SHP77 treated with DMSO at 0.1 percent for 48 hours (cell line): ENCODE measurements around the gene RECQL5.

Experiments
- DNase-seq: peaks from one replicate; lab custom pipeline; 2025; lab: John Stamatoyannopoulos, UW

RECQL5 gene

DNA sequence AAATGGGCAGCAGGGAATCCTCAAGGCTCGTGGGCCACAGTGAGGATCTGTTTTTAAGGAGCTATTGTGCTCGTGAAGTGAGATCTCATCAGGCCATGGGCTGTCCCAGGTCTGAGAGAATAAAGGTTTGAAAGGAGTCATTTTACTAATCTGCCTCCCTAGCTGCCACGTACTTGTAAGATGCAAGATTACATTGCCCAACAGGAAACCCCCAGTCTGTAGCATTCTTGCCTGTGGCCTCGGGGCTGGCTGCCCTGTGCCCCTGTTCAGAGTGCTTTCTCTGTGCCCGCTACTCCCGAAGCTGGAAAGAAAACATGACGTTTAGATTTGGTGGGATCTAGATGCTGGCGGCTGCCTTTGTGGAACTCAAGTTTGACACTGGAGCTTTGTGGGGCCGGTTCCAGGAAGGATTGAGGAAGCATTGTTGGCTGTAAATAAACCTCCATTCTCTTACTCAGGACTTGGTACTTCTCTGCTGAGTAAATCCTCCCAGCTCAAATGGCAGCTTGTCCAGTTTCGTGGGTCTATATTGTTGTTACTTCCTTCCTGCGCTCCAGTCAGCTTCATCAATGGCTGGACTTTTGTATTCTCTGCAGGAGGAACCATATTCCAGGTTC is 21.4 kb upstream of the RECQL5 start:
- no peak for DNase-seq

DNA sequence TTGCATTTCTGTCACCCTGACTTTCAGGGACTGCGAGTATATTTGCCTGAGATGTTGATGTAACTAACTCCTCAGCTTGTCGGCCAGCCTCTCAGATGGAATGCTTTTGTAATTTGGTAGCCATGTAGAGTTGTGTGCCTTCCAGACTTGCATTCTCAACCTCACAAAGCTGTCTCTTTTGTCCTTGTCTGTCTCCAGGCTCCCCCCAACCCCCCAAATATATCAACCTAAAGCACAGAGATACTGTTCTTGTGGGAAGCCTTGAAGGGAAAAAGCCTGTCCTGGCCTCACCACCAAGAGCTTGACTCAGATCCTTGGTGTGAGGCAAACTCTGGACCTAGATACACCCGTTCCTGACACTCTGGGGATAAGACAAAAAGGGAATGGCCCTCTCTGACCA is 18.5 kb upstream of the RECQL5 start:
- DNase-seq: no peak

DNA sequence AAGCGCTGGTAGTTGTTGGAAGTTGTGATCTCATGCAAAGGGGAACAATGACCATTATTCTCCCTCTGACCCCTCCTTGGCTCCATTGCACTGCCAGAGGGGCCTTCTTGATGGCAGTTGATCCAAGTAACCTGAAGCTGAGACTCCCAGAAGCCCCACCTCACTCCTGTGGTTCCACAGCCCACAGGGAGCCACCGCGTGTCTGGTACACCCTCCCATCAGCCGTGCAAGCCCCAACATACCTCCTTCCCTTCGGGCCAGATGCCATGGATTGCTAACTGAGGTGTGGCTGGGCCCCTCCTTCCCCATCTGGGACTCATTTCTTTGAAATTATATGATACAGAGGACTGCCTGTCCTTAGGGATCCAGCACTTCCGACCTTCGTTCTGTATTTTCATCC is 18.0 kb upstream of the RECQL5 start:
- DNase-seq: no peak

DNA sequence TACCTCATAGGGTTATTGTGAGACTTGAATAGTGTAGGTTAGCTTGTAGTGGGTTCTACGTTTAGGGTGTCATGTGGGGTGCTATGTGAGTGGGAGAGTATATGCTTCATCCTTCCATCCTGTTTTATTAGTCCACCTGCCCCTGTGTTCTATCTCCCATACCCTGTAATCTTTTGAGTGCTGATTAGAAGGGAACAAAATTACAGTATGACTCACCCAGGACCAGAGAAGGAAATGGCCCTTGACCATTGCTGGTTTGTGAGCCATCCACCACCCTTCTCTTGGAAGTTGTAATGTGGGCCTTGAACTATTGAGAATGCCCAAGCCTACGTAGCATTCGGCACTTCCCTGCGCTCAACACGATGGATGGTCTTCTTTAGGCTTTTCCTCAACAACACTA is 17.3 kb upstream of the RECQL5 start:
- no peak for DNase-seq

DNA sequence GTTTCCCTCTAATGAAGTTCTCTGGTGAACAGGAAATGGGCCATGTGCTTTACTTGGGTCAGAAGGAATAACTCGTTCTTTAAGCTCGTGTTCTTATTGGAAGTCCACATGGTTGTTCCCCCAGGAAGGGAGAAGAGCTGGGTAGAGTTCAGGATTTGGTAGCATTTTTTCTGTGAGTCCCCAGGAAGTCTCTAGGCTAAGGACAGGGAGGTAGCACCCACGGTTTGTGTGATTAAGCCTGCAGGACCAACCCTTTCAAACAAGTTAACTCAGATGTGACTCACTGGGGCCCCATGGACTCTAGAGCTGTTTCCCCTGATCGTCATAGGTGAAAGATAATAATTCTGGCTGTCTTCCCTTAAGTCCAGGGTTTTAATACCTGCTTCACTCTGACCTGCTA is 16.6 kb upstream of the RECQL5 start:
- DNase-seq: no peak

DNA sequence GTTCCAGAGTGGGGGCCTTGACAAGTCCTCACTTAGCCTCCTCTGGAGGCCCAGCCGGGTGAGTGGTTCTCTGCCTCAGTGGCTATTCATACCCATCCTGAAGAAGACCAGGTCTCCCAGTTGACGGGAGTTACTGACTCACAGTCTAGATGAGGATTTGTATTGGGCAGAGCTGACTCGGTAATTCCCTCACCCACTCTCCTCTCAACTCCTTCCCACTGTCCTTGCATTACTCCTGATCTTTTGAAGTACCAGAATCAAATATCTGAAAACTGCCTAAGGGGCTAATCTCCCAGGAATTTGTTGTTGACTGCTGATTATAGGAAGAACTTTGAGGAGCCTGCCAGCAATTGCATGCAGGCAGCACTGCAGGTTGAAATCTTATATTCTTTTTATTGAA is 14.3 kb upstream of the RECQL5 start:
- no peak for DNase-seq

DNA sequence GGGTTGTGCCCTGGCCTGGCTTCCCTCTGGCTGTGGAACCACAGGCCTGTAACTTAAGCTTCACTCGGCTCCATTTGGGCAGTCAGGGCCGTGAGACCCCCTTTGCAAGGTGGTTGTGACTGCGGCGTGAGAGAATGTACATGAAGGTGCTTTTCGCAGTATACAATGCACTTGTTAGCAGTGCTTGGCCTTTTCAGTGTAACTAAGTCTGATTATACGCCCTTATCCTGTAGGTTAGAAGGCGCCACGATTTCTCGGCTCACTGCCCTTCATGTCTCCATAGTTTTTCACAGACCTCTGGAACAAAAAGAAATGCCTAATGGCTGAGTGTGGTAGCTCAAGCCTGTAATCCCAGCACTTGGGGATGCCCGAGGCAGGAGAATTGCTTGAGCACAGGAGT is 13.5 kb upstream of the RECQL5 start:
- no peak for DNase-seq

DNA sequence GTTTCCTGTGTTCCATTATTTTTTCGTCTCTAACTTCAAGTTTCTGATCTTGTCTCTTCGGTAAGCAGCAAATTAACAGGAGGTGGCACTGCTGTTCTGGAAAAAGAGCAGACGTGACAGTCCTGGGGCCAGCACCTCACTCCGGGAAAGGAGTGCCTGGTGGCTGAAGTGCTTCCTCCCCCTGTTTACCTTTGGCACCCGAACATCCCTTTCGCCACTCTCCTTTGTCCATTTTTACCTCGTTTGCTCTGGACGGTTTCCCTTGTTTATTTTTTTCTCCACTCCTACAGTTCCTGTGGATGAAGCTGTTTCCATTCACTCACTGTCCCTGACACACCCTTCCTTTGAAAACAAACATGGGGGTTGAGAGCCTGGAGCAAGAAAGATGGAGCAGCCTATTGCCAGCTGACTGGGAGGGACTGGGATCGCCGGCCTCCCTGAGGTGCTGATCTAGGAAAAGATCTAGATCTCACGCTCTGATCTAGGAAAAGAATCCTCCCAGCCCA is 12.8 kb upstream of the RECQL5 start:
- DNase-seq: no peak

DNA sequence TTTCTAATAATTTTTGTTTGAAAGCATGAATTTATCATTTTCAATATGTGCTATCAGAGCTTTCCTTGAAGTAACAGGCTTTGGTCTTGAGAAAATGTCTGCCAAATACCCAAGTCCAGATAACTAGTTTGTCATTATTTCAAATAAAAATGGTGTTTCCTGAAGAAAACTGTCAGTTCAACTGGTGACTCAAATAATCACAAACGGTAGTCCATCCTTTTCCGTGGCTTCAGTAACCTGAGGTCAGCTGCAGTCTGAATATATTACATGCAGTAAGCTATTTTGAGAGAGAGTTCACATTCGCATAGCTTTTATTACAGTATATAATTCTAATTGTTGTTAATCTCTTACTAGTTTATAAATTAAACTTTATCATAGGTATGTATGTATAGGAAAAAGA is 9.5 kb upstream of the RECQL5 start:
- DNase-seq: no peak

DNA sequence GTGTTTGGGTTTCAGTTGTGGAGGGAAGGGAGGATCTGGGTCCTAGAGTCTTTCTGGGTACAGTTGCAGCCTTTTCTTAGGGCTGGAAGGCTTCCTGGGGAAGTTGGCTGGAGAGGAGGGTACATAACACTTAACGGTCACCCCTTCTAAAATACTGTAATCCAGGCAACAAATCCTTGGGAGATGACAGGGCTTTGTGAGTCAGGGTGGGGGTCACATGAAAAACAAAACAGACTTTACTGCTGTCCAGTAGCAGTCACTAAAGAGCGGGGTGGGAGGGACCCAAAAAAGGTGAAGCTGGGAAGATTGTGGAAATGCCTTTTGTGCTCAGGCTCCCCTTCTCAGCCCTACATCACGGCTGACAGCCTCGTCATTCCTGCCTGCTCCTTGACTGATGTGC is 6.5 kb upstream of the RECQL5 start:
- DNase-seq: no peak

DNA sequence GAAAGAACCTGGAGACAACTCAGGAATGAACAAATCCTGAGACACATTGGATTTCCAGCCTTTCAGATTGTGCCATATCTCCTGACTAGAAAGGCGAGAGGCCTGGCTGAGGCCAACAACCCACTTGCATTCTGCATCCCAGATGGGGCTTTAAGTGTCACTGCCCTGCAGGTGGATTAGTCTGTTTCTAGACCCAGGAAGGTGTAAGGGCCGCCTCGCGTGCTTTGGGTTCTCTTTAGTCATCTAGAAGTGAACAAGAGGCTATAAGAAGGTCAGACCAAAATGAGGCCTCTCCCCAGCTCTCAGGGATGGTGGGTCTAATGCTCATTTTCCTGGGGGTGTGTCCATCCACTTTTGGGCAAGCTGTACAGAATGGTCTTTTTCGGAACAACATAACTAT is 5.1 kb upstream of the RECQL5 start:
- DNase-seq: no peak

DNA sequence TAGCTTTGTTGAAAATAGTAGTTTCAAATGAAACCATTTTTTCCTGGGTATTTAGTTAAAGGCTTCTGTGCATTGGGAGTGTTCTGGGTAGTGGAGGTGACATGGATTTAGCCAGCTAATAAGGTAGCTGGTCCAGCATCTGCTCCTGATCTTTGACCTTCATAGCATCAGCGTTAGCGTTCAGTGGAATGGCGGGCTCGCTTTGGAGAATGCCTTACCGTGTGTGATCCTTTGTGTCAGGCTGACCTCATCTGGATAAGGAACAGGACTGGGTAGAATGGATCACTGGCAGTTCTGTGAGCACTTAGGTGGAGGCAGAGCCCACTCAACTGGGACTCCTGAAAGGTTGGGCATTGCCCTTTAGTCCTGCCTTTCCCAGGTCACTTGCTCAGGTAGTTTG is 3.9 kb upstream of the RECQL5 start:
- DNase-seq: no peak

DNA sequence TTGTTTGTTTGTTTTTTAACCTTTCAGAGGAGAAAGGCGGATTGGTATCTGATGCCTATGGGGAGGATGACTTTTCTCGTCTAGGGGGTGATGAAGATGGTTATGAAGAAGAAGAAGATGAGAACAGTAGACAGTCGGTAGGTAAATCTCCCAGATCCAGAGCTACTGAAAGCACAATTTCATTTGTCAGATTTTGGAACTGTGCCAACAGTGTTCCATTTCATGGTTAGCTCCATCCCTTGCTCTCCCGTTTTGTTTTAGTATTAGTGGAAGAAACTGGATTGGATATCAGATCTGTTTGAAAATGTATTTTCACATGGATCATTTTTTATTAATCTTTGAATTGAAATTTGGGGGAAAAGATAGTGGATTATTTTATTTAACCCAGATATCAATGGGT is 1.5 kb upstream of the RECQL5 start:
- DNase-seq: no peak

DNA sequence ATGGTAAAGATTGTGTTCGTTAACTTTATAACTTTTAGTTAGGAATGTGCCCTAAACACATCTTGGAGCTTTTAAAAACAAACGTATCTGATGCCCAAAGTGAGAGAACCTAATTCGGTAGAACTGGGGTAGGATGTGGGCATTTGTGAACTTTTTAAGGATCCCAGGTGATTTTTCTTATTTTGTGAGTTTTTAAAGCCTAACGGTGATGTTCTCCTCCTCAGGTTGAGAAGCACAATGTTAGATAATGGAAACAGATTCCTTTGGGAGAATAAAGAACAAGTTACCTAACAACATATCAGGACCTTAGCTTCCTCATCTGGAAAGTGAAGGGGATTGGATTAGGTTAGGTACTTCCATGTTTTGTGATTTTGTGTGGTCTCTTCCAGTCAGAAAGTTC is 871 bp upstream of the RECQL5 start:
- DNase-seq: no peak

DNA sequence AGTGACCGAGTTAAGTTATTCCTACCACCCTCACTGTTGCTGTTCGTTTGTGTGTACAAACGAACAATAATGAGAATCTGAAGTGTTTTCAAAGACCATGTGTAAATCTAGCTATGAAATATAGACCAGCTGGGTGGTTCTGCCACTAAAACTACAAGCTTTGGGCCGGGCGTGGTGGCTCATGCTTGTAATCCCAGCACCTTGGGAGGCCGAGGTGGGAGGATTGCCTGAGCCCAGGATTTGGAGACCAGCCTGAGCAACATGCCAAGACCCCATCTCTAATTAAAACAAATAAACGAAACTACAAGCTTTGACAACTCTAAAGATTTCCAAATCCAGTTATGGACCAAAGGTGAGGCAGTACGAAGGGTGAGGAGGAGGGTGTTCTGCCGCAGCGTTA is 973 bp downstream of the RECQL5 start:
- no peak for DNase-seq

DNA sequence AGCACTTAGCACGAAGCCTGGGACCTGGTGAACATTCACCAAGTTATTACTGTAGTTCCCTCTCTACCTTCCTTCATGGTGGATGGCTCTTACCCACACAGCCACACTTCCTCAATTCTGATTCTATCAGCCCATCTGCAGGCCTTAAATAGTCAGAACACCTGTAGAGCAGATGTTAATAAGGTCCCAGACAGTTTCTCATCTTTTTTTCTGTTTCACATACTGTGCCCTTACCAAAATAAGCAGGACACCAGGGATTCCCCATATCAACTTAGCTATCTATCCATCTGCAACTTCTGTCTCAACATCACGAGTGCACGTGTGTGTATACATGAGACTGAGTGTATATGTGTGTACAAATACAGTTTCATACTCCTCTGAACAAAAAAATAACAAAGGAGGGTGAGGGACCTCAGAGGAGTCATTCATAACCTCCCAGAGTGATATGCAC is 2.8 kb downstream of the RECQL5 start:
- no peak for DNase-seq

DNA sequence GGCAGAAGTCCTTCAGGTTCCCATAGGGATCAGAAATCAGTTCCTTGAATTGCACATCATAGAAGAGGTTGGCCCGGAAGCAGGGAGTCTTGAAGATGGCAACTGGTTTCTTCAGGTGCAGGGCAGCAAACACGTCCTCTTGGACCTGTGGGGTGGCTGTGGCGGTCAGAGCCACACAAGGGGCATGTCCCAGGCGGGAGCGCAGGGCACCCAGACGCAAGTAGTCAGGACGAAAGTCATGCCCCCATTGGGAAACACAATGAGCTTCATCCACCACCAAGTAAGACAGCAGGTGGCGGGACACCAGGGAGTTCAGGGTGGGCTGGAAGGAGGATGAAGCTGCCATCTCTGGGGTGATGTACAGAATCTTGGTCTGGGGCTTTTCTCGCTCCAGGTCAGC is 4.4 kb downstream of the RECQL5 start:
- DNase-seq: no peak

DNA sequence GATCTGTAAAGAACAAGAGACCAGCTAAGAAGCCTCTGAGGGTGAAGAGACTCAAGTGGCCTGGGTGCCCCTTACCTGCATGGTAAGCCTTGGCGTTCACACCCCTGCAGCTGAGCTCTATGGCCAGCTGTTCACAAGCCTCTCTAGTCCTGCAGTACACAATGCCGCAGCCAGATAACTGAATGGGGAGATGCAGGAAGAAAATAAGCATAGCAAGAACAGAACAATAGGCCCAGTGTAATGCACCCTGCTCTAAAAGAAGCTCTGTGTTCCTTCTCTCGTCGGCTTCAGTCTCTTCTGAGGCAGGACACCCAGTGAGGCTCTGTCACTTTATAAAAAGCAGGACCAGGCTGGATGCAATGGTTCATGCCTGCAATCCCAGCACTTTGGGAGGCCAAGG is 5.4 kb downstream of the RECQL5 start:
- DNase-seq: no peak

DNA sequence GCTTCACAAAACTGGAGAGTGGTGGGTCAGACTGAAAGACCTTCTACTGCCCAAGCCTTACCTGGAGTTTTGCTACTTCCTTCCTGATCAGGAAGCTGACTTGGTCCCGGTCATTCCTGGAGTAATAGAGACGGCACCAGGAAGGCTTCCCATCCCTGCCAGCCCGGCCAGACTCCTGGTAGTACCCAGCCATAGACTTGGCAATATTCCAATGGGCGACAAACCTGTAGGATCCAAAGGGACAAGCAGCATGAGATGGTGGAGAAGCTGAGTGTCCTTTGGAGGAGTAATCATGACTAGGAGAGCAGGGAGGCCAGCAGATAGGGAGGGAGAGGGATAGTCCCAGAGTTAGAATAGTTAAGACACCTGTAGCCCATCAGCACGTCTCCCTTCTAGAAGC is 8.7 kb downstream of the RECQL5 start:
- no peak for DNase-seq

DNA sequence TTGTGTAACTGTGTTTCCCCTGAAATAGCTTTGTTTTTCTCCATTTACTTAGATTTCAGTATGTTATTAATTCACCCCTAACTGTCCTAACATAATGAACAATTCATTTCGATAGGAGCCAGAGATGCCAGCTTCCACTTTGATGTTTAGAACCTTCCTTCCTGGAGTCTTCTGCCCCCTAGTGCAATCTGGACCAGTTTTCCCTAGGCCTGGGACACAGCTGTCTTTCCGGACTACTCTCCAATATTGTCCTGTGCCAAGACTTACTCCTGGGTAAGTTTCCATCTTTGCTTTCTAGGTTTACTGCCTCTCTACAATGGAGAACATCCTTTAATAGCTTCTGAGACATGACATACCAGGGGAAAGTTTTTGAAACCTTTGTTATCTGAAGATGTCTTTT is 12.8 kb downstream of the RECQL5 start:
- DNase-seq: no peak

DNA sequence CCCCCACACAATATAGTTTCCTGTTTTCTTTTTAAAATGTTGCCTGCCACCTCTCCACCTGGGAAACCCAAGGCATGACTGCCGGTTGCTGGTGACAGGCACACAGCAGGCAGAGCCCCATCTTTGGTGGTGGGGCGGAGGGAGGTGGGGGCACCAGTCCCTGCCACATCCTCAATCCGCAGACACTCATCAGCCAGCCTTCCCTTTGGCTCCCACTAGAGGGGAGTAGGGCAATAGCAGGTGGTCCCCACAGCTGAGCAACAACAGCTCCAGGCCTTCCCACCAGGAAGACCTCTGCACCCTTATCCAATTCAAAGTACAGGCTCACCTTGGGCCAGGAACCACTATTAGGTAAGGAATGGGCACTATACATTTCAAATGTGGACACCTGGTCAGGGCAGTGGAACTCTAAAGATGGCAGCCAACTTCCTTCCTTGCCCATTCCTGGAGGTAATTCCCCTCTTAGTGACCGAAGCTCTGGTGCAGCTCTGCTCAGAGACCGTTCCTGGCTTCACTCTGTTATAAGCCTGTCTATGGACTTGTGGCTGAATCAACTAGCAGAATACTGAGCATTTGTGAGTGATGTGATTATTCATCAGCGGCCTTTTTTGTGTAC is 13.9 kb downstream of the RECQL5 start:
- DNase-seq: no peak

DNA sequence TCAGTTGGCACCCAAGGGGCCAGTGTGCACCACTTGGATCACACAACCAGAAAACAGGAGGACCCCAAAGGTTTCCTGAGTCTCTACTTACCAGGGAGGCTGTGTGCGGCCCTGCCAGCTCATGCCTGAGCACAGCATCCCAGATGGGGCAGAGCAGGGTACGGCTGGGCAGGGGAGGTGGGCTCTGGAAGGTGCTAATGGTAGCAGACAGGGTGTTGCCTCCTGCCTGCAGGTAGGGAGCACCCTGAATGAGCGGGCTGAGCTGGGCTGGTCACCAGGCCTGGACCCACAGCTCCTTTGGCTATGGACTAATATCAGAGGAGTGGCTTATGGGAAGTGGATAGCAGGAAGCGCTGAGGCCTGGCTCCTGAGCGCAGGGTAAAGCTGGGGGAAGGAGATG is 14.6 kb downstream of the RECQL5 start:
- no peak for DNase-seq

DNA sequence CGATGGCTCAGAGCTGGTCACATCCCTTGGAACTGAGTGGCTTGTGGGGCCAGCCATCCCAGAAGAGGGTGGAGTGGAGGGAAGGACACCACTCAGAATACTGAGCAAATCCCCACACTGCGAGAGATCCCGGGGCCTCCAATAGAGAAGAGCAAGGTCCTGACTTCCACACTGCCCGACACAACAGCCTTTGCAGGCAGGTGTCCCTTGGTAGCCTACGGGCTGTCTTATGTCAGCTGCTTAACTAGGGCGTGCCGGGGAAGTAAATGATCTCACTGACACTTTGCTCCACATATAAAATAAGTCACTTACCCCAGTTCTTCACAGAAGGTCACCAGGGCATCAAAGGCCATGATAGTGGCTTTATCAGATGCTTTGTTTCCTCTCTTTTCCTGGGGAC is 16.1 kb downstream of the RECQL5 start:
- DNase-seq: no peak

DNA sequence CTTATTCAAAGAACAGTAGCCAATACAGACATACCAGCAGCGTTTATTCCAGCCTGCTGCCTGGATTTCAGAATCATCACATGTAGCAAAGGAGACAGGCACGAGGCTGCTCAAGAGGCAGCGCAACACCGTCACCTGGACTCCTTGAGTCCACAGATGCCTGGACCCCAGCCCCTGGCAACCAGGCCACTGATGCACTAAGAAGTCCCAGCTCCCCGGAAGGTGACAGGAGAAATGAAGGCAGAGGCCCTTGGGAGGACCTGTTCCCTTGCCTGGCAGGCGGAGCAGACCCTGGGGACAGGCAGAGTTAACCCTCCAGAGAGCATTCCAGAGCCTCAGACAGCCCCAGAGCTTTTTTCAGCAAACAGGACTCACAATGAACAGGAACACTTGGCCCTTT is 17.3 kb downstream of the RECQL5 start:
- DNase-seq: no peak
